ENCODE data around the gene SEMA5A.

DNA sequence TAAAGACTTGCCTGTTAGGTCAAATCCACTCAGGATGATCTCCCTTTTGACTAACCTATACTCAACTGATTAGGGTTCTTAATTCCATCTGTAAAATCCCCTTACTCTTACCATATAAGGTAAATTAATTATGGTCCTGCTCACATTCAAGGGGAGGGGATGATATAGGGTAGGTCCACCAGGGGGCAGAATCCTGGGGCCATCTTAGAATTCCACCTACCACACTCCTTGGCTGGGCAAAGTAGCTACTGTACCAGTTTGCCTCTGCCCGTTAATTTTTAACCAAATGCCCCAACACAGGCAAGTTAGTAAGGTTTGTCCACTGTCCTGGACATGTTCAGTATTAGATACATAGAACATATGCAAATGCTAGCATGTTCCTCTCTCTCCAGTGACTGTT is 262.4 kb downstream of the SEMA5A start:
- TF ChIP-seq, protein P1, sequence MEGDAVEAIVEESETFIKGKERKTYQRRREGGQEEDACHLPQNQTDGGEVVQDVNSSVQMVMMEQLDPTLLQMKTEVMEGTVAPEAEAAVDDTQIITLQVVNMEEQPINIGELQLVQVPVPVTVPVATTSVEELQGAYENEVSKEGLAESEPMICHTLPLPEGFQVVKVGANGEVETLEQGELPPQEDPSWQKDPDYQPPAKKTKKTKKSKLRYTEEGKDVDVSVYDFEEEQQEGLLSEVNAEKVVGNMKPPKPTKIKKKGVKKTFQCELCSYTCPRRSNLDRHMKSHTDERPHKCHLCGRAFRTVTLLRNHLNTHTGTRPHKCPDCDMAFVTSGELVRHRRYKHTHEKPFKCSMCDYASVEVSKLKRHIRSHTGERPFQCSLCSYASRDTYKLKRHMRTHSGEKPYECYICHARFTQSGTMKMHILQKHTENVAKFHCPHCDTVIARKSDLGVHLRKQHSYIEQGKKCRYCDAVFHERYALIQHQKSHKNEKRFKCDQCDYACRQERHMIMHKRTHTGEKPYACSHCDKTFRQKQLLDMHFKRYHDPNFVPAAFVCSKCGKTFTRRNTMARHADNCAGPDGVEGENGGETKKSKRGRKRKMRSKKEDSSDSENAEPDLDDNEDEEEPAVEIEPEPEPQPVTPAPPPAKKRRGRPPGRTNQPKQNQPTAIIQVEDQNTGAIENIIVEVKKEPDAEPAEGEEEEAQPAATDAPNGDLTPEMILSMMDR (IDR thresholded peaks at IDR 0.05): no peak
- no peak for TF ChIP-seq POLR2A (IDR thresholded peaks at IDR 0.05)
- no peak for TF ChIP-seq POLR2AphosphoS5 (IDR thresholded peaks at IDR 0.05; ENCODE audit: insufficient read depth in 1 of 2, low read depth in 1 of 2)
